GM18526 (cell line): ENCODE measurements around the gene POR.

ENCODE experiments used
- POLR2A ChIP-seq: IDR thresholded peaks from 3 replicates; pipeline ENCODE4 v1.6.1; 2011; ENCODE audit not compliant: insufficient read length; ENCODE audit errors: extremely low read depth

The POR gene

GRCh38 chr7:76000566-76000965, 85.6 kb downstream of the POR start:
- no peak for TF ChIP-seq POLR2A

GRCh38 chr7:76002139-76002538, 87.2 kb downstream of the POR start:
- no peak for TF ChIP-seq POLR2A

DNA sequence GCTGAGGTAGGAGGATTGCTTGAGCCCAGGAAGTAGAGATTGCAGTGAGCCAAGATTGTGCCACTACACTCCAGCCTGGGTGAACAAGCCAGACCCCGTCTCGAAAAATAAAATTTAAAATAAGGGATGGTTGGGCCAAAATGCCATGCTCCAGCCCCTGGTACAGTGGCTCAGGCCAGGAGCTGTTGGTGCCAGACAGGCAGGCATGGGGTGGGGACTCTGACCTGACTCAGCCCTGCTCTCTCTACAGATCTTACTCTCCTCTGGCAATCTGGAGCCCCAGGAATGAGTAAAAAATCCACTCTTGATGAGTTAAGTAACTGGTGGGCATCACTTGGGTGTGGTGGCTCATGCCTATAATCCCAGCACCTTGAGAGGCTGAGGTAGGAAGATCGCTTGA, 87.9 kb downstream of the POR start:
- no peak for TF ChIP-seq POLR2A

DNA sequence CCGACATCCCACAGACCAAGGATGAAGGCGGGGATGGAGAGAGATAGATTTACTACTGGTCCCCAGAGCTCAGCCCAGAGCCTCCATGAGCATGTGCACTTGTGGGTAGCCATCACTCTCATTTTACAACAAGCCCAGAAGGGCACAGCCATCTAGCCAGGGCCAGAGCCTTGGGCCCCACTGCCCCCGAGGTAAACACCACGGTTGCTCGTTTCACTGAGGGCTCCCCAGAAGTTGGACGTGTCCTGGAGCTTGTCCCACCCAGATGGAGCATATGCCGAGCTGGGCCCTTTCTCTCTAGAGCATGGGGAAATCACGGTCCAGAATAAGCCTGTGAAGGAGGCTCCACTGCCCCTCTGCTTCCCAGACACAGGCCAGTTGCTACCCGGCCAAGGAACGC, 88.4 kb downstream of the POR start:
- no peak for TF ChIP-seq POLR2A

DNA sequence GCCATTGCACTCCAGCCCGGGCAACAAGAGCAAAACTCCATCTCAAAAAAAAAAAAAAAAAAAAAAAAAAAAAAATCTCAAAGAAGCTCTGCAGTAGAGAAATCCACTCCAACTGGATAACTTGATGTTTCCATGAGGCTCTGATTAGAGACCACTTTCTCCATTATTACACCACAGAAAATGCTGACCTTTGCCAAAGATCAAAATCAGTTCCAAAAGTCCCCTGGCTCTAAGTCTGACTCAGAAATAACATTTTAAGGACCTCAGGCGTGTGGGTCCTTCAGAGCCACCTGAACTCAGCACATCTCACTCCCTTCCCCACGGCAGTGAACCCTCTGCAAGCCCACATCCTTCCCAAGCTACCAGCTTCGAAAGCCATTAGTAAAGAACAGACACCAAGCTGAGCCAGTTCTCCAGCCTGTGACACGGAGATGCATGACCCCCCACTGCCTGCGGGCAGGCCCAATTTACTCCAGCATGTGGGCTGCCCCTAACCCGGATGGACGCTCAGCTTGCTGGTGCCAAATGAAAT, 93.3 kb downstream of the POR start:
- no peak for TF ChIP-seq POLR2A

DNA sequence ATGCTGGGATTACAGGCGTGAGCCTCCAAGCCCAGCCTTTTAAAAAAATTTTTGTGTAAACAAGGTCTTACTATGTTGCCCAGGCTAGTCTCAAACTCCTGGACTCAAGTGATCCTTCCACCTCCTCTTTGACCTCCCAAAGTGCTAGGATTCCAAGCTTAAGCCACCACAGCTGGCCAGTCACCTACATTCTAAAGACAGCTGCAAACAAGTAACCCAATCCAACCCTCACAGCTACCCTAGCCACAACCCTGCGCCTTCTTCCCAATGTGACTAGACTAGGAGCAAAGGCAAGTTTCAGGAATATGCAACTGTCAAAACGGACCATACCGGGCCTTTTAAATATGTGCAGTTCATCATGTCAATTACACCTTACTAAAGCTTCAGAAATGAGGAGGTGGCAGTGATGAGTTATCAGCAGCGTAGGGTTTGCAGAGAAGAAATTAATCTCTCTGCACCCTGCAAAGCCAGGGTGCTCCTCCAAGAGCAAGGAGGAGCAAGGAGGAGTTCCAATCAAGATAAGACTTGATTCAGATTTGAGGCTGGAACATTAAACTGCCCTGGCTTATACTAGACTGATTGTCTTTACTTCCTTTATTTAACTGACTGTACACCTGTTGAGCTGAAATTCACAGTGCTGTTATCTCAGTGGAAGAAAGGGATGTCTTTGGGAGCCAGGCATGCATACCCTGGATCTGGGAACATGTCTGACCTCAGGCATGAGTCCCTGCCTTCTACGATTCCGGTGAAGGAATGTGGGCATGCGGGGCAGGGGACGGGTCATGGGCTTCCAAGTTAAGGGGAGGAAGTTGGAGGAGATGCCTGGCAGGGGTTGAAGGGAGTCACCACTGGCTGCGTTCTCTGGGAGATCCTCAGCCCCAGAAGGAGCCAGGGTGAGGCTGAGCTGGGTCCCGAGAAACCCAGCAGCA, 95.0 kb downstream of the POR start:
- TF ChIP-seq POLR2A, result no peak

- TF ChIP-seq POLR2A, result no peak
Observed at GRCh38 chr7:76011442-76011861, 96.5 kb downstream of the POR start.

GRCh38 chr7:76016191-76016947, 101.4 kb downstream of the POR start:
- no peak for TF ChIP-seq POLR2A

- no peak for TF ChIP-seq POLR2A
Observed at GRCh38 chr7:76020031-76020714, 105.2 kb downstream of the POR start.

- no peak for TF ChIP-seq POLR2A
Observed at GRCh38 chr7:76022026-76022780, 107.2 kb downstream of the POR start.

DNA sequence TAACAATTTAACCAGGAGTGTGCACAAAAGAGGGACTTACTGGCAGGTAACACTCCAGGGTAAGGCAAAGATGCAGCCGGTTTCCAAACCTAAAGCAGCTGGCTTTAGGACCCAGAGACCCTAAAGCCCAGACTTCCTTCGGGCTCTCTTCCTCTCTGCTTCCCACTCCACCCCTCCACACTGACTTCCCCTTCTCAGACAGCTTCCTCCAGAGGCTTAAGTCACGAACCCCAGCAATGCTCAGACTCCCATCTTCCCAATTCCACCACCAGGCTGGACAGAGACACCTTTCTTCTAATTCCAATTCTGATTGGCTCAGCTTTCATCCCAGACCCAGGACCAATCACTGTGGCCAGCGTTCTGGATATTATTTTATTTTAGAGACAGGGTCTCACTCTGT, 108.0 kb downstream of the POR start:
- no peak for TF ChIP-seq POLR2A

GRCh38 chr7:76031964-76032363, 117.0 kb downstream of the POR start:
- no peak for TF ChIP-seq POLR2A
